GM12891 (cell line): ENCODE measurements around the gene MTMR3.
A peak's percentile ranks its signal among the peaks of the same experiment; 100 is the strongest.

Experiments used
- DNase-seq: peaks from one replicate; pipeline ENCODE4 v3.0.0; 2011; ENCODE audit warnings: low spot score; ENCODE audit not compliant: insufficient read length
- FAIRE-seq: peaks from 2 replicates; lab custom pipeline; 2011; peaks lifted over from hg19 to GRCh38; lab: Jason Lieb, UNC
- PAX5 ChIP-seq: IDR thresholded peaks from 2 replicates; pipeline ENCODE4 v1.6.1; 2011; ENCODE audit warnings: low read length, moderate library complexity, mild to moderate bottlenecking; ENCODE audit not compliant: insufficient read depth, severe bottlenecking
- POLR2A ChIP-seq: IDR thresholded peaks from 2 replicates; pipeline ENCODE4 v1.6.1; 2011; ENCODE audit warnings: low read depth, low read length, control low read depth
- POLR2AphosphoS5 ChIP-seq: IDR thresholded peaks from 2 replicates; pipeline ENCODE4 v1.6.1; 2011; ENCODE audit warnings: low read depth, low read length, control low read depth
- POU2F2 ChIP-seq: IDR thresholded peaks from 2 replicates; pipeline ENCODE4 v1.6.1; 2011; ENCODE audit warnings: low read depth, mild to moderate bottlenecking, control low read depth, low read length, moderate library complexity
- SPI1 ChIP-seq: IDR thresholded peaks from 2 replicates; pipeline ENCODE4 v1.6.1; 2011; ENCODE audit warnings: low read depth, low read length, control low read depth
- TAF1 ChIP-seq: IDR thresholded peaks from 2 replicates; pipeline ENCODE4 v1.6.1; 2011; ENCODE audit warnings: low read depth, low read length, control low read depth

Gene MTMR3

GRCh38 chr22:29867260-29867659, 15.7 kb upstream of the MTMR3 start:
- DNase-seq (no peak), FAIRE-seq (no peak)
- no peak for TF ChIP-seq POLR2AphosphoS5
- TF ChIP-seq POLR2A, result no peak
- TF ChIP-seq SPI1, result no peak
- TF ChIP-seq POU2F2, result no peak

GRCh38 chr22:29867851-29868250, 15.1 kb upstream of the MTMR3 start:
- FAIRE-seq (no peak), DNase-seq (no peak)
- TF ChIP-seq POLR2A (no peak), TAF1 (no peak), POU2F2 (no peak), PAX5 (no peak), SPI1 (no peak), POLR2AphosphoS5 (no peak)

GRCh38 chr22:29870574-29870973, 12.4 kb upstream of the MTMR3 start:
- FAIRE-seq (no peak), DNase-seq (no peak)
- no peak for TF ChIP-seq TAF1

- FAIRE-seq (no peak), DNase-seq (no peak)
- TF ChIP-seq POLR2A, result no peak
- TF ChIP-seq PAX5, result no peak
- no peak for TF ChIP-seq POLR2AphosphoS5
- no peak for TF ChIP-seq SPI1
- TF ChIP-seq POU2F2, result no peak
- no peak for TF ChIP-seq TAF1
Observed at GRCh38 chr22:29871684-29872083, 11.3 kb upstream of the MTMR3 start.

- TF ChIP-seq POLR2AphosphoS5, result no peak
- TF ChIP-seq PAX5, result no peak
- TF ChIP-seq TAF1, result no peak
- no peak for TF ChIP-seq POLR2A
- no peak for TF ChIP-seq POU2F2
- TF ChIP-seq SPI1, result no peak
- FAIRE-seq, result peak; percentile 74
Observed at GRCh38 chr22:29872144-29872893, 10.7 kb upstream of the MTMR3 start.

GRCh38 chr22:29872989-29873388, 10.0 kb upstream of the MTMR3 start:
- FAIRE-seq (no peak), DNase-seq (no peak)
- TF ChIP-seq POLR2AphosphoS5, result no peak
- TF ChIP-seq SPI1, result peak; percentile 25; the same call in 1 of the 2 replicates

More at GRCh38 chr22:29872144-29872893, 10.7 kb upstream of the MTMR3 start:
- DNase-seq, result no peak

GRCh38 chr22:29873943-29874342, 9.0 kb upstream of the MTMR3 start:
- FAIRE-seq, result no peak
- TF ChIP-seq POLR2AphosphoS5, result no peak
- no peak for TF ChIP-seq PAX5
- TF ChIP-seq POU2F2, result no peak
- TF ChIP-seq SPI1, result no peak
- TF ChIP-seq TAF1, result no peak
- no peak for TF ChIP-seq POLR2A
- DNase-seq, result no peak

GRCh38 chr22:29877620-29878019, 5.4 kb upstream of the MTMR3 start:
- FAIRE-seq (no peak), DNase-seq (no peak)
- TF ChIP-seq POLR2AphosphoS5 (no peak), PAX5 (no peak), POLR2A (no peak), TAF1 (no peak), SPI1 (no peak), POU2F2 (no peak)

- FAIRE-seq (no peak), DNase-seq (no peak)
- no peak for TF ChIP-seq SPI1
- no peak for TF ChIP-seq POU2F2
- TF ChIP-seq PAX5, result no peak
- no peak for TF ChIP-seq TAF1
- no peak for TF ChIP-seq POLR2A
- no peak for TF ChIP-seq POLR2AphosphoS5
Observed at GRCh38 chr22:29879753-29880152, 3.2 kb upstream of the MTMR3 start.

GRCh38 chr22:29882716-29883044, 294 bp upstream of the MTMR3 start:
- no peak for DNase-seq
- FAIRE-seq, result no peak
- TF ChIP-seq PAX5 (no peak), POU2F2 (no peak), POLR2A (no peak), SPI1 (no peak), TAF1 (no peak), POLR2AphosphoS5 (no peak)

GRCh38 chr22:29883775-29884097, 762 bp downstream of the MTMR3 start:
- FAIRE-seq, result peak; percentile 79
- TF ChIP-seq SPI1, result no peak
- no peak for TF ChIP-seq POU2F2
- no peak for TF ChIP-seq POLR2AphosphoS5
- TF ChIP-seq PAX5, result no peak
- TF ChIP-seq POLR2A, result no peak
- TF ChIP-seq TAF1, result no peak
- no peak for DNase-seq
